HG02943 (cell line): Measurements from ENCODE around the gene CNOT10.
"Not testable (repeated sequence)": the region's sequence is repeated elsewhere in the genome, so short reads cannot be mapped to it uniquely, and the experiment has no call there.

Experiments used
- ATAC-seq: cut with Tn5 transposase; IDR thresholded peaks from one replicate; pipeline ENCODE4 v1.9.1; 2021; ENCODE audit warnings: mild to moderate bottlenecking, low read depth, moderate library complexity; ENCODE audit not compliant: unreplicated experiment

The CNOT10 gene

GRCh38 chr3:32755761-32756160 lies 70.8 kb downstream of the CNOT10 start:
- no peak for ATAC-seq

- ATAC-seq, result no peak
These were observed 72.8 kb downstream of the CNOT10 start for GRCh38 chr3:32757618-32758374.

- no peak for ATAC-seq
These were observed 73.4 kb downstream of the CNOT10 start for GRCh38 chr3:32758375-32758753.

- no peak for ATAC-seq
These were observed 74.4 kb downstream of the CNOT10 start for GRCh38 chr3:32759342-32759741.

DNA sequence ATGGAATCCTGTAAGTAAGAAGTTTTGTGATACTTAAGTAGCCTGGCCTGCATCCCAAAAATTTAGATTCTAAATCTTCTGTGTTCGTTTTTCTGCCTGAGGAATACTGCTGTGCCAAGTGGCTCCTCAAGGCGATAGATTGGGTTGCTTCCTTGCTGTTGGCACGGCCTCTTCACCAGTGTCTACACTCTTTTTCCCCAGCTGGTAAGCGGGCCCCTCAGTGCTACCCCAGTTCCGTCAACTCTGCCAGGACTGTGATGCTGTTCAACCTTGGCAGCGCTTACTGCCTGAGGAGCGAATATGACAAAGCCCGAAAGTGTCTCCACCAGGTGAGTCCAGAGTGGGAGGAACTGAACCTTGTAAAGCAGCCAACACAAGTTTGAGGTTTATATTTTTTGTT lies 79.5 kb downstream of the CNOT10 start:
- ATAC-seq, result no peak

- no peak for ATAC-seq
These were observed 93.4 kb downstream of the CNOT10 start for GRCh38 chr3:32778389-32778788.

GRCh38 chr3:32780071-32780734 lies 95.2 kb downstream of the CNOT10 start:
- ATAC-seq, result no peak

GRCh38 chr3:32780735-32781210 lies 95.8 kb downstream of the CNOT10 start:
- ATAC-seq, result peak; percentile 33

- ATAC-seq, result peak; percentile 97
These were observed 96.4 kb downstream of the CNOT10 start for GRCh38 chr3:32781211-32781968.

DNA sequence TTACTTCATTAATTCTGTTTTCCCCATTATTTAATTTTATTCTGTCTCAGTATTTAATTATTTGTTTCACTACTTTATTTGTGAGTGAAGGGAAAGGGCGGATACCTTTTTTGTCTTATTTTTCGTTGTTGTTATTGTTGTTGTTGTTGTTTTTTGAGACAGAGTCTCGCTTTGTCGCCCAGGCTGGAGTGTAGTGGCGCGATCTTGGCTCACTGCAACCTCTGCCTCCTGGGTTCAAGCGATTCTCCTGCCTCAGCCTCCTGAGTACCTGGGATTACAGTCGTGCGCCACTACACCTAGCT lies 96.9 kb downstream of the CNOT10 start:
- ATAC-seq, result not testable (repeated sequence)

GRCh38 chr3:32782407-32782806 lies 97.4 kb downstream of the CNOT10 start:
- no peak for ATAC-seq

DNA sequence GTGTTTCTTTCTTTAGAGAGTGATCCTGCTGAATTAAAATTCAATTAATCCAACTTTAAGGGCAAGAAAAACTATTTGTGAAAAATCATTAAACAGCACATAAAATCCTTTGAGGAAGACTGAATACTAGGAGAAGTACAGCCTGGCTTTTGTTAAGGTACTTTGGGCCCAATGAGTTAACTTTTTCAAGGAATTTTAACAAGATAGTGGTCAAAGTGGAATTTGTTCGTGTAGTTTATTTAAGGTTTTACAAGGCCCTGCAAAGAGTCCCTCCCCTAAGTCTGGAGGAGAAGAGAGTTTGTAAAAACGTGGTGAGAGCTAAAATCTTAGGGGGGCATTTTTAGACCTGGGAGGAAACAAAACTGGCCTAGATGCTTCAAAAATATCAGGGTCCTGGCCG lies 106.8 kb downstream of the CNOT10 start:
- ATAC-seq, result no peak

DNA sequence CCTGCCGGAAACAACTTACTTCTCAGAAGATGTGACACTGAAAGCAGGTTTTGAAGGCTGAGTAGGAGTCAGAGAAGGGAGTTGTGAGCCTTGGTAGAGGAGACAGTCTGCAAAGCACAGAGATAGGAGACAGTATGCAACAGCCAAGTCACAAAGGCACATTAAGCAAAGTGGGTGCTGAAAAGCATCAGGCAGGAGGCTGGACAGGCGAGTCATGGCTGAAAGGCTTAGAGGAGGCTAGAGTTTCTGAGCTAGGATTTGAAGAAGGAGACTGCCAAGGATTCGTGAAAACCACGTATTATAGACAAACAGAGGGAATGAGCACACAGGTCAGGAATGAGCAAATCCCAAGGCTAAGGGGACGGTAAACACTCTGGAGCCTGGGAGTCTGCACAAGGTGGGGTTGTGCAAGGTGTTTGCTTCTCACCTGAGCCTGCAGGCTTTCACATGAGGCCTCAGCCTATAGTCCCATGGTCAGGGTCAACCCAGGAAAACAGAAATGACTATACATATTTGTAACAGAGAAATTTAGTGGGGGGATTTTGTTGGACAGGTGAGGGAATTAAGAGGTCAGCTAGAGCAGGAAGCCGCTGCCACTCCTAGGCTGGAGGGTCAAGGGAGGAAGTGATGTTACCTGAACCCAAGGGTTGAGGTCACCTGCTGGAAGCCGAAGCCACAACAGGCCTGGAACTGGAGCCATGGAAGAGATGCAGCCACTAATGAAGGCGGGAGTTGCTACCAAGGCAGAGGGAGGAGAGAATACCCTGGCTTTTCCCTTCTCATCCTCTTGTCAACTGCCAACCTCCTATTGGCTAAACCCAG lies 109.7 kb downstream of the CNOT10 start:
- no peak for ATAC-seq

DNA sequence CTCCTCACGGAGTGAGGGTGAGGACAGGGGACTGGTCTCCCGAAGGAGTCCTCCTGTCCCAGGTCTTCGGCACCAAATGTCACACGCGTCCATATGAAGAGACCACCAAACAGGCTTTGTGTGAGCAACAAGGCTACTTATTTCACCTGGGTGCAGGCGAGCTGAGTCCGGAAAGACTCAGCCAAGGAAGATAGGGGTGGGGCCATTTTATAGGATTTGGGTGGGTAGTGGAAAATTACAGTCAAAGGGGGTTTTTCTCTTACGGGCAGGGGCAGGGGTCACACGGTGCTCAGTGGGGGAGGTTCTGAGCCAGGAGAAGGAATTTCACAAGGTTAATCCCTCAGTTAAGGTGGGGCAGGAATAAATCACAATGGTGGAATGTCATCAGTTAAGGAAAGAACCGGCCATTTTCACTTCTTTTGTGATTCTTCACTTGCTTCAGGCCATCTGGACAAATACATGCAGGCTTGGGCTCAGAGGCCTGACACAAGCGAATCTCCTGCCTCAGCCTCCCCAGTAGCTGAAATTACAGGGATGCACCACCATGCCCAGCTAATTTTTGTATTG lies 111.5 kb downstream of the CNOT10 start:
- ATAC-seq, result not testable (repeated sequence)

GRCh38 chr3:32797776-32798175 lies 112.8 kb downstream of the CNOT10 start:
- no peak for ATAC-seq

- ATAC-seq, result not testable (repeated sequence)
These were observed 116.5 kb downstream of the CNOT10 start for GRCh38 chr3:32801440-32801839.

DNA sequence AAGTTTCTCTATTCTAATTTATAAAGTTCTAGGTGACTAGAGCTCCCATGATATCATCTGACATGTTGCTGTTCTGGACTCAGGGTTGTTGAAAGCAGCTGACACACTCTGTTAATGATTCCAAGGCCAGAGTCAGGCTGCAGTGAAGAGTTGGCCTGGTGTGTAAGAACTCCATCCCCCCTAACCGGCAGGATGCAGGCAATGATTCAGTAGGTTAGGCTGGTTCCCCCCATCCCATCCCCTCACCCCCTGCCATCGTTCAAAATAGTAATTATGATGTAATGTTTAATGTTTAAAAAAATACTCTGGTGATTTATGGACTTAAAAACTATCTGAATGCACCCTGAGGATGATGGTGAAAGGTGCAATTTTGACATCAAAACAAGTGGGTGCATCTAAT lies 128.2 kb downstream of the CNOT10 start:
- no peak for ATAC-seq

- ATAC-seq, result no peak
These were observed 129.4 kb downstream of the CNOT10 start for GRCh38 chr3:32814361-32814760.

GRCh38 chr3:32815841-32816438 lies 131.0 kb downstream of the CNOT10 start:
- no peak for ATAC-seq
